Mucosa of descending colon (tissue), 3 donors: Measurements from ENCODE around the gene ANKRD10. TPM values are rescaled to one million over a fixed set of nuclear protein-coding genes. Genes with fewer than 3 reads are reported as not detected.
"Not testable (repeated sequence)": the region's sequence is repeated elsewhere in the genome, so short reads cannot be mapped to it uniquely, and the experiment has no call there.

ENCODE experiments used
- ATAC-seq: fragments of 200-7000 bp; cut with Tn5 transposase; one replicate; pipeline ENCODE4 v1.9.1; 2020; ENCODE audit warnings: mild to moderate bottlenecking, moderate library complexity
- DNase-seq, 3 donors: peaks; one replicate each; pipeline ENCODE4 v3.0.0-alpha.2; 2020
- H3K36me3 ChIP-seq: fragments of 200-600 bp; one replicate; pipeline ENCODE4 v1.8.0; 2021; ENCODE audit warnings: low read depth, mild to moderate bottlenecking
- H3K4me1 ChIP-seq: fragments of 200-600 bp; one replicate; pipeline ENCODE4 v1.8.0; 2021; ENCODE audit warnings: low read depth, mild to moderate bottlenecking
- H3K4me3 ChIP-seq: fragments of 200-600 bp; one replicate; pipeline ENCODE4 v1.8.0; 2021; ENCODE audit warnings: mild to moderate bottlenecking
- H3K9me3 ChIP-seq: fragments of 200-600 bp; one replicate; pipeline ENCODE4 v1.8.0; 2021; ENCODE audit warnings: mild to moderate bottlenecking
- CTCF ChIP-seq: fragments of 200-600 bp; IDR thresholded peaks from one replicate; pipeline ENCODE4 v1.8.0; 2022; ENCODE audit warnings: antibody characterized with exemption, mild to moderate bottlenecking
- intact Hi-C, 2 donors: fragments of 100-400 bp; cut with DNase I in 1 of 2; cut with micrococcal nuclease in 1 of 2; formaldehyde crosslinking; loops; one replicate each; pipeline versions ENCODE4 v1.11.0 to v1.11.1; 2022; cut with DNase I, micrococcal nuclease
- total RNA-seq, 3 donors: library from RNA; stranded (reverse); fragmentation: NEBNext Ultra II Directional in 2 of 3; extraction: Animal tissue kit (Norgen Biotek cat#: 25700) in 2 of 3; gene quantifications; one replicate each; pipeline versions ENCODE4 v1.2.1 to v1.2.4, GENCODE V29; 2021 to 2023
- donor health status: DM: no; HTN: no; CAD: no; lungs with moderate emphysema.
- donor health status: DM: no; HTN: no; CAD: no.
- donor health status: DM: no; HTN: yes; CAD: no.

Gene ANKRD10
- total RNA-seq, 3 donors from 2014 or later, result 120 to 157 (median 155) TPM

- intact Hi-C loops, result no loop called here
- H3K36me3 ChIP-seq, result no peaks in the 10 kb centered on the region
- ATAC-seq (no peak), DNase-seq (no peak)
- no peaks in the 10 kb centered on the region for H3K4me1 ChIP-seq
- no peak for TF ChIP-seq CTCF
- H3K9me3 ChIP-seq, result no peaks in the 10 kb centered on the region
- H3K4me3 ChIP-seq, result no peak overlapping the region
Measured at GRCh38 chr13:110953416-110953815, 38.5 kb upstream of the ANKRD10 start.

DNA sequence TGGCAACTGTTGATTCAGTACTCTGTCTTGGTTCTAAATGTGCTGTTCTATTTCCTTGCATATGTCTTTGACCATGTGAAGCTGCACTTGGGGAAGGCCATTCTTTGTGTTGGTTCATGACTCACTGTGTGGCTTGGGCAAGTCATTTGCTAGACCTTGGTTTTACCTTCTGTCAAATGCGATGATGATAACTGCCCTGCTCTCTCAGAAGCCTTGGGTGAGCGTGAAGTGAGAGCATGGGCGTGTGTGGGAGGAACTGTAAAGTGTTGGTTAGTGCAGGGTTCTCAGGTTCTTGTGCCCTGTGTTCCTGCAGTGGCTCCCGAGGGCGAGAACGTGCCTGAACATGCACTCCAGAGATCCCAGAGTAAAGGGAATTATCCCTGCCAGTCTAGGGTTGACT, 37.3 kb upstream of the ANKRD10 start:
- H3K36me3 ChIP-seq, H3K4me3 ChIP-seq, intact Hi-C loops, ATAC-seq, H3K9me3 ChIP-seq, H3K4me1 ChIP-seq, DNase-seq: not testable (repeated sequence)

GRCh38 chr13:110950819-110951570, 36.1 kb upstream of the ANKRD10 start:
- Histone ChIP-seq H3K36me3 (no peaks in the 10 kb centered on the region), H3K9me3 (no peaks in the 10 kb centered on the region), H3K4me1 (no peaks in the 10 kb centered on the region), H3K4me3 (no peak overlapping the region)
- ATAC-seq, result no peak
- intact Hi-C loops, result no loop called here
- no peak for TF ChIP-seq CTCF
- DNase-seq, result no peak

- no peak for ATAC-seq
- Histone ChIP-seq H3K4me1 (no peaks in the 10 kb centered on the region), H3K4me3 (no peak overlapping the region), H3K36me3 (no peaks in the 10 kb centered on the region), H3K9me3 (no peaks in the 10 kb centered on the region)
- intact Hi-C loops, result no loop called here
- TF ChIP-seq CTCF, result no peak
- no peak for DNase-seq
Measured at GRCh38 chr13:110950356-110950755, 35.5 kb upstream of the ANKRD10 start.

GRCh38 chr13:110949628-110950027, 34.8 kb upstream of the ANKRD10 start:
- DNase-seq (no peak), ATAC-seq (no peak)
- no peaks in the 10 kb centered on the region for H3K4me1 ChIP-seq
- intact Hi-C loops, result loop anchor here in 1 of 2 donors (10.0 kb wide), 1 partner anchor 95 kb away; no protein-coding TSS in a partner anchor
- no peaks in the 10 kb centered on the region for H3K9me3 ChIP-seq
- TF ChIP-seq CTCF, result no peak
- no peak overlapping the region for H3K4me3 ChIP-seq
- no peaks in the 10 kb centered on the region for H3K36me3 ChIP-seq

GRCh38 chr13:110949116-110949515, 34.2 kb upstream of the ANKRD10 start:
- ATAC-seq, result no peak
- Histone ChIP-seq H3K4me1 (no peaks in the 10 kb centered on the region), H3K4me3 (no peak overlapping the region), H3K36me3 (no peaks in the 10 kb centered on the region), H3K9me3 (no peaks in the 10 kb centered on the region)
- TF ChIP-seq CTCF, result no peak
- no peak for DNase-seq
- intact Hi-C loops, result loop anchor here in 1 of 2 donors (10.0 kb wide), 1 partner anchor 96 kb away; no protein-coding TSS in a partner anchor

DNA sequence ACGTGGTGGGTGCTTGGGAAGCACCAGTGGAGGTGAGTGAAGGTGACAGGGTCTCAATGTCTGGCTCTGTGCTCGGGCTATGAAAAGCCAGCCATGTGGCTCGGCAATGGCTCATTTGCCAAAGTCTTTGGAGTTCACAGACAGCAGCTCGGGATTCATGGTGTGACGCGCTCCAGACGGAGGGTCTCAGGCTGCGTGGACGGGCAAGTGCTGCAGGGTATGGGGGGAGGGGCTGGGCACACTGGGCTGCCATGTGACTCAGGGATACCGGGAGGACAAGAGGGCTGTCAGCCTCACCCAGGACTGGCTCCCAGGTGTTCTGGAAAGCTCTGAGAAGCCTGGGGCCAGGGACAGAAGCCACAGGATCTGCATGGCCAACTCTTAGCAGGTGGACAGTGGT, 32.5 kb upstream of the ANKRD10 start:
- H3K4me1 ChIP-seq, H3K36me3 ChIP-seq, DNase-seq, H3K9me3 ChIP-seq, ATAC-seq, H3K4me3 ChIP-seq: not testable (repeated sequence)
- intact Hi-C loops, result loop anchor here in 1 of 2 donors (10.0 kb wide), 1 partner anchor 97 kb away; no protein-coding TSS in a partner anchor
